K562 (cell line): Measurements from ENCODE around the gene RAB3IP. TPM values are rescaled to one million over a fixed set of nuclear protein-coding genes. Genes with fewer than 3 reads are reported as not detected.

Experiments used
- CBFA2T2 ChIP-seq: fragments of 450-650 bp; conservative IDR thresholded peaks from 2 replicates; pipeline ENCODE4 v1.6.1; 2017; ENCODE audit warnings: mild to moderate bottlenecking
- CXXC5 ChIP-seq: fragments of 250-450 bp; sonication (Bioruptor Pico); IDR thresholded peaks from 2 replicates; pipeline ENCODE4 v1.8.0; 2022; ENCODE audit warnings: inconsistent platforms, mild to moderate bottlenecking, moderate library complexity
- MYBL2 ChIP-seq, 2 experiments: fragments of 450-650 bp in 1 of 2; sonication (generic) in 1 of 2; formaldehyde crosslinking in 1 of 2; IDR thresholded peaks; 2 replicates each; pipeline versions ENCODE4 v1.6.1 to v1.8.1; 2017 to 2022; ENCODE audit warnings: borderline replicate concordance in 1 of 2, inconsistent platforms in 1 of 2, low read depth in 1 of 2, mild to moderate bottlenecking in 1 of 2, missing genetic modification reagents in 1 of 2, moderate library complexity in 1 of 2
- MYC ChIP-seq, 2 experiments: fragments of 250-450 bp in 1 of 2; sonication (Bioruptor Pico) in 1 of 2; IDR thresholded peaks; 2 replicates each; pipeline versions ENCODE4 v1.5.1 to v1.6.1; 2012 to 2021; ENCODE audit warnings: low read depth in 2 of 2, borderline replicate concordance in 1 of 2, improper control_type of control experiment in 1 of 2, low read length in 1 of 2, mild to moderate bottlenecking in 1 of 2, moderate library complexity in 1 of 2
- NR0B1 ChIP-seq: fragments of 450-650 bp; IDR thresholded peaks from one replicate; pipeline ENCODE4 v1.6.1; 2018; ENCODE audit warnings: mild to moderate bottlenecking, moderate library complexity; ENCODE audit not compliant: partially characterized antibody
- SAFB2 ChIP-seq: fragments of 200-400 bp; formaldehyde crosslinking; IDR thresholded peaks from 2 replicates; pipeline ENCODE4 v1.6.1; 2018; ENCODE audit warnings: borderline replicate concordance, low read length, low read depth, moderate library complexity; ENCODE audit not compliant: severe bottlenecking
- ZFP36 ChIP-seq: fragments of 150-350 bp; IDR thresholded peaks from 2 replicates; pipeline ENCODE4 v1.6.1; 2018; ENCODE audit warnings: low read length, low read depth; ENCODE audit not compliant: partially characterized antibody
- ZNF124 ChIP-seq: sonication (generic); formaldehyde crosslinking; IDR thresholded peaks from 2 replicates; pipeline ENCODE4 v1.8.1; 2022; ENCODE audit warnings: missing genetic modification reagents
- ZNF511 ChIP-seq: sonication (generic); formaldehyde crosslinking; IDR thresholded peaks from 2 replicates; pipeline ENCODE4 v1.8.0; 2022; ENCODE audit warnings: mild to moderate bottlenecking, missing genetic modification reagents
- polyA plus RNA-seq, 8 experiments: library from polyadenylated mRNA; depleted of rRNA in 4 of 8; stranded (reverse) in 5 of 8; unstranded in 3 of 8; fragments of >200 nt; fragmentation: Nextera tagmentation in 2 of 8; fragmentation: Illumina TruSeq in 1 of 8; extraction: Ambion mirVana in 2 of 8; extraction: Trizol in 1 of 8; gene quantifications; 2 replicates each; pipeline versions ENCODE4 v1.2.1 to v1.2.3, GENCODE V29; 2011 to 2014; ENCODE audit warnings: inconsistent platforms in 1 of 8, missing spikeins in 1 of 8
- total RNA-seq, 7 experiments: library from RNA; depleted of rRNA in 6 of 7; stranded (reverse); fragments of >200 nt in 6 of 7; fragmentation: Illumina TruSeq in 2 of 7; extraction: Trizol in 2 of 7; gene quantifications; 2 replicates each; pipeline versions ENCODE4 v1.2.1 to v1.2.3, GENCODE V29; 2011 to 2021; ENCODE audit warnings: low replicate concordance in 1 of 7
- TF ChIP-seq, protein P1 (sequence below), 2 experiments: fragments of 450-650 bp; IDR thresholded peaks; 2 replicates each; pipeline ENCODE4 v1.6.1; 2016; ENCODE audit warnings: mild to moderate bottlenecking in 2 of 2, borderline replicate concordance in 1 of 2, low read depth in 1 of 2, moderate library complexity in 1 of 2
- TF ChIP-seq, protein P2 (sequence below): fragments of 250-450 bp; sonication (Bioruptor Pico); IDR thresholded peaks from 2 replicates; pipeline ENCODE4 v1.5.1; 2021; ENCODE audit warnings: mild to moderate bottlenecking

Gene RAB3IP
- total and polyA plus RNA-seq, 9 of the 15 experiments (the other 6 are each of a cell fraction or from before 2014, with no cell fraction given), result 5.6 to 25.5 (median 11.3) TPM

DNA sequence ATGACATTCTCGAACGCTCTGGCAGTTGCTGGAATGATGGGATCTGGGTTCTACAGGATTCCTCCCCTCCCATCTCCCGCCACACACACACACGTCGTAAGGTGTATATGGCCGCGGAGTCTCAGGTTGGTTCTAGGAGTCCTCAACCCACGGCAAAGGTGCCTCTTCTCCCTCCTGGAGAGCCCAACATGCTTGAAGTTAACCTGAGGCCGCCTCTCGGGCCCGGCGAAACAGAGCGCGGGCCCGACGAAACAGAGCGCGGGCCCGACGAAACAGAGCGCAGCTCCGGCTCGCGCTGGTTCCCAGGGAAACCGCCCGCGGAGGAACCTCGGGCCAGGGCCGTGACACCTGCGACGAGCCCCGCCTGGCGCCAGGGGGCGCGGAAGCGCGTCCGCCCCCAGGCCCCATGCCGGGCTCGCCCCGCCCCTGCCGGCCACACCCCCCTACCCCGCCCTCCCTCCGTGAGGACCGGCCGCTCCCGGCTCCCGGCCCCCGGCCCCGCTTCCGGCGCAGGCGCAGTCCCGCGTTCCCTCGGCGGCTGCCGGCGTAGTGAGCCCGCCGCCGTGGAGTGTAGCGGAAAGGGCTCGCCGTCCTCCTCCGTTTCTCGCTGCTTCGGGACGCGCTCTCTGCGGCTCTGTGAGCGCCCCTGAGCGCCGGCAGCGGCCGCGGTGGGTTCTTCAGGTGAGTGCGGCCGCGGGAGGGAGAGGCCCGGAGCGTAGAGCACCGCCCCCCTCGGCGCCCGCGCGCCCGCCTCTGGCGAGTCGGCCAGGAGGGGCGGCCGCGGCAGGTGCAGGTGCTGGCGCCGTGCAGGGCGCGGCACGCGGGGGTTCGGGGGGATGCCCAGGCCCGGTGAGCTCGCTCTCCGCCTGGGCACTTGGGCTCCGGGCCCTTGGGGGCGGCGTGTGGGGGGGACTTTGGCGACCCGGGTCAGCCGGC lies at the start of gene RAB3IP (continued):
- no peak for TF ChIP-seq NR0B1
- TF ChIP-seq ZNF124, result no peak
- no peak for TF ChIP-seq ZNF511
- TF ChIP-seq CXXC5 (CRISPR knock-in tag), result peak; percentile 79
- TF ChIP-seq MYBL2 (IDR thresholded peaks at IDR 0.05; ENCODE audit: low read depth), result no peak
- no peak for TF ChIP-seq MYBL2 (CRISPR knock-in tag; IDR thresholded peaks at IDR 0.05; ENCODE audit: borderline replicate concordance)
- TF ChIP-seq, protein P1, sequence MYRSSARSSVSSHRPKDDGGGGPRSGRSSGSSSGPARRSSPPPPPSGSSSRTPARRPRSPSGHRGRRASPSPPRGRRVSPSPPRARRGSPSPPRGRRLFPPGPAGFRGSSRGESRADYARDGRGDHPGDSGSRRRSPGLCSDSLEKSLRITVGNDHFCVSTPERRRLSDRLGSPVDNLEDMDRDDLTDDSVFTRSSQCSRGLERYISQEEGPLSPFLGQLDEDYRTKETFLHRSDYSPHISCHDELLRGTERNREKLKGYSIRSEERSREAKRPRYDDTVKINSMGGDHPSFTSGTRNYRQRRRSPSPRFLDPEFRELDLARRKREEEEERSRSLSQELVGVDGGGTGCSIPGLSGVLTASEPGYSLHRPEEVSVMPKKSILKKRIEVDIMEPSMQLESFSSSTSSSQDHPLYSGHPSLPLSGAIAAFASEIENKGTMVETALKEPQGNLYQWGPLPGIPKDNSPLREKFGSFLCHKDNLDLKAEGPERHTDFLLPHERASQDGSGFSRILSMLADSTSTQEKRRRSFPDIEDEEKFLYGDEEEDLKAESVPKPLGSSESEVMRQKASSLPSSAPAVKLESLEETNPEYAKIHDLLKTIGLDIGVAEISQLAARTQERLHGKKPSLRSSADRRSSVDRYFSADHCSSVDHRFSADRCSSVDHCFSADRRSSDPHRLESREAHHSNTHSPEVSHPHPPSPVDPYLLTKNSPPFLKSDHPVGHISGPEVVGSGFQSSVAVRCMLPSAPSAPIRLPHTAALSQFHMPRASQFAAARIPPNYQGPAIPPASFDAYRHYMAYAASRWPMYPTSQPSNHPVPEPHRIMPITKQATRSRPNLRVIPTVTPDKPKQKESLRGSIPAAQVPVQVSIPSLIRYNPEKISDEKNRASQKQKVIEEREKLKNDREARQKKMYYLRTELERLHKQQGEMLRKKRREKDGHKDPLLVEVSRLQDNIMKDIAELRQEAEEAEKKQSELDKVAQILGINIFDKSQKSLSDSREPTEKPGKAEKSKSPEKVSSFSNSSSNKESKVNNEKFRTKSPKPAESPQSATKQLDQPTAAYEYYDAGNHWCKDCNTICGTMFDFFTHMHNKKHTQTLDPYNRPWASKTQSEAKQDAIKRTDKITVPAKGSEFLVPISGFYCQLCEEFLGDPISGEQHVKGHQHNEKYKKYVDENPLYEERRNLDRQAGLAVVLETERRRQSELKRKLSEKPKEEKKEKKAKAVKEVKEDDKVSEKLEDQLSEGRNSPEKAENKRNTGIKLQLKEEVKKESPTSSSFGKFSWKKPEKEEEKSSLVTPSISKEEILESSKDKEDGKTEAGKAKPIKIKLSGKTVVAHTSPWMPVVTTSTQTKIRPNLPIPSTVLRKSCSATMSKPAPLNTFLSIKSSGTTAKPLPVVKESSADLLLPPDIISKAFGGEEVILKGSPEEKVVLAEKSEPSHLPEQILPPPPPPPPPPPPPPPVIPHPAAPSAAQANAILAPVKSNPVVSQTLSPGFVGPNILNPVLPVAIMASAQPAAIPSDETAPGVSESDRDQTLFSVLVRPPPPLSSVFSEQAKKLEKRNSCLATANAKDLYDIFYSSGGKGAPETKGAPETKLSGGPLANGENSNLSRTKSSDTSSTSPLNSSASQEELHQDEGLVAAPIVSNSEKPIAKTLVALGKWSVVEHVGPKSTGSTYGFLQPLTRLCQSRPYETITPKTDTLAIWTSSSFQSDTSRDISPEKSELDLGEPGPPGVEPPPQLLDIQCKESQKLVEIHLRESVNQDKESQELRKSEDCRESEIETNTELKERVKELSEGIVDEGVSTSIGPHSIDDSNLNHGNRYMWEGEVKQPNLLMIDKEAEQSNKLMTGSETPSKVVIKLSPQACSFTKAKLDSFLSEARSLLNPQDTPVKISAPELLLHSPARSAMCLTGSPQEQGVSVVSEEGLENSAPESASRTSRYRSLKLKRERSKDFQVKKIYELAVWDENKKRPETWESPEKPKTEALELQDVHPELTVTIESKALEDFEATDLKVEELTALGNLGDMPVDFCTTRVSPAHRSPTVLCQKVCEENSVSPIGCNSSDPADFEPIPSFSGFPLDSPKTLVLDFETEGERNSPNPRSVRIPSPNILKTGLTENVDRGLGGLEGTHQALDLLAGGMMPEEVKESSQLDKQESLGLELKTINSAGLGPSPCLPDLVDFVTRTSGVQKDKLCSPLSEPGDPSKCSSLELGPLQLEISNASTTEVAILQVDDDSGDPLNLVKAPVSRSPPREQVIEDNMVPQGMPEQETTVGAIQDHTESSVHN (IDR thresholded peaks at IDR 0.05; ENCODE audit: borderline replicate concordance in 1 of 2, low read depth in 1 of 2), result no peak
- no peak for TF ChIP-seq SAFB2
- 0 out of 2 replicates have a peak, but pooled peaks have one; percentile 15 for TF ChIP-seq MYC (IDR thresholded peaks at IDR 0.05; ENCODE audit: low read depth, low read length)
- no peak for TF ChIP-seq MYC (CRISPR knock-in tag; IDR thresholded peaks at IDR 0.05; ENCODE audit: borderline replicate concordance, low read depth)
- TF ChIP-seq, protein P2, sequence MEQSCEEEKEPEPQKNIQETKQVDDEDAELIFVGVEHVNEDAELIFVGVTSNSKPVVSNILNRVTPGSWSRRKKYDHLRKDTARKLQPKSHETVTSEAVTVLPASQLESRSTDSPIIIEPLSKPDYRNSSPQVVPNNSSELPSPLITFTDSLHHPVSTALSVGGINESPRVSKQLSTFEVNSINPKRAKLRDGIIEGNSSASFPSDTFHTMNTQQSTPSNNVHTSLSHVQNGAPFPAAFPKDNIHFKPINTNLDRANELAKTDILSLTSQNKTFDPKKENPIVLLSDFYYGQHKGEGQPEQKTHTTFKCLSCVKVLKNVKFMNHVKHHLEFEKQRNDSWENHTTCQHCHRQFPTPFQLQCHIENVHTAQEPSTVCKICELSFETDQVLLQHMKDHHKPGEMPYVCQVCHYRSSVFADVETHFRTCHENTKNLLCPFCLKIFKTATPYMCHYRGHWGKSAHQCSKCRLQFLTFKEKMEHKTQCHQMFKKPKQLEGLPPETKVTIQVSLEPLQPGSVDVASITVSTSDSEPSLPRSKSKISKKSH (CRISPR knock-in tag), result no peak
- TF ChIP-seq CBFA2T2, result no peak
- TF ChIP-seq ZFP36, result peak; percentile 34
